Lower leg skin (tissue), 4 donors: ENCODE measurements around the gene TMEM135. TPM values are rescaled to one million over a fixed set of nuclear protein-coding genes. Genes with fewer than 3 reads are reported as not detected.

ENCODE experiments used
- DNase-seq, 2 donors: peaks; one replicate each; pipeline ENCODE4 v3.0.0-alpha.2; 2019; ENCODE audit warnings: low spot score in 2 of 2
- H3K4me3 ChIP-seq: fragments of 200-600 bp; sonication (generic); 2 replicates; pipeline ENCODE4 v1.5.1; 2017; ENCODE audit warnings: mild to moderate bottlenecking, low read depth; ENCODE audit not compliant: poor library complexity, severe bottlenecking
- POLR2A ChIP-seq, 2 donors: fragments of 450-650 bp; IDR thresholded peaks; one replicate each; pipeline ENCODE4 v1.6.1; 2016 to 2017; ENCODE audit warnings: antibody characterized with exemption in 2 of 2, mild to moderate bottlenecking in 1 of 2, moderate library complexity in 1 of 2
- WGBS, 2 donors: methylation state at CpG; one replicate each; pipeline ENCODE4 v1.1.5; 2018; 5-methylcytosine and 5-hydroxymethylcytosine counted together
- intact Hi-C: fragments of 100-400 bp; cut with DNase I; formaldehyde crosslinking; loops from one replicate; pipeline ENCODE4 v1.15.0; 2023; ENCODE audit warnings: low total_unique reads
- total RNA-seq, 4 donors: library from RNA; depleted of rRNA; stranded (reverse); fragments of >200 nt; gene quantifications; one replicate each; pipeline ENCODE4 v1.1.0, GENCODE V29; 2016
- TF ChIP-seq, protein P1 (sequence below), 3 donors: fragments of 450-650 bp; IDR thresholded peaks; one replicate each; pipeline ENCODE4 v1.5.1; 2016; ENCODE audit warnings: antibody characterized with exemption in 3 of 3, mild to moderate bottlenecking in 3 of 3, moderate library complexity in 2 of 3

The TMEM135 gene
- total RNA-seq, 4 donors from 2014 or later = 6.2 to 14.2 (median 10.3) TPM

DNA sequence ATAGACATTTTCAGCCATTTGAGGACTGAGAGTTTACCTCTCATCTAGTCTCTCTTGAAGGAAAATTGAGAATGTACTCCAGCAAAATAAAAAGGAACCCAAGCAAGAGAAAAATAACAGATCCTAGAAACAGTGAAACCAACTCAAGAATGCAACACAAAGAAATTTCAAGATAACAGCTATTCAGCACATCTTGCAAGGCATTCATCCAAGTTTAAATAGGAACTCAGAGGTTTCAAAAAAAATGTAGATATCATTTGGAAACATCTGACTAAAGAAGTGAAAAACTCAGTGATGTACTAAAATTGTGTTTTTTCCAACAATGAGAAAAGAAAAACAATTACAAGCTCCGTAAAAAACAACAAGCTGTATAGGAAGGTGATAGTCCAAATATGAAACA, 76.4 kb downstream of the TMEM135 start:
- intact Hi-C loops = no loop called here
- TF ChIP-seq POLR2A (IDR thresholded peaks at IDR 0.05) = no peak
- TF ChIP-seq, protein P1, sequence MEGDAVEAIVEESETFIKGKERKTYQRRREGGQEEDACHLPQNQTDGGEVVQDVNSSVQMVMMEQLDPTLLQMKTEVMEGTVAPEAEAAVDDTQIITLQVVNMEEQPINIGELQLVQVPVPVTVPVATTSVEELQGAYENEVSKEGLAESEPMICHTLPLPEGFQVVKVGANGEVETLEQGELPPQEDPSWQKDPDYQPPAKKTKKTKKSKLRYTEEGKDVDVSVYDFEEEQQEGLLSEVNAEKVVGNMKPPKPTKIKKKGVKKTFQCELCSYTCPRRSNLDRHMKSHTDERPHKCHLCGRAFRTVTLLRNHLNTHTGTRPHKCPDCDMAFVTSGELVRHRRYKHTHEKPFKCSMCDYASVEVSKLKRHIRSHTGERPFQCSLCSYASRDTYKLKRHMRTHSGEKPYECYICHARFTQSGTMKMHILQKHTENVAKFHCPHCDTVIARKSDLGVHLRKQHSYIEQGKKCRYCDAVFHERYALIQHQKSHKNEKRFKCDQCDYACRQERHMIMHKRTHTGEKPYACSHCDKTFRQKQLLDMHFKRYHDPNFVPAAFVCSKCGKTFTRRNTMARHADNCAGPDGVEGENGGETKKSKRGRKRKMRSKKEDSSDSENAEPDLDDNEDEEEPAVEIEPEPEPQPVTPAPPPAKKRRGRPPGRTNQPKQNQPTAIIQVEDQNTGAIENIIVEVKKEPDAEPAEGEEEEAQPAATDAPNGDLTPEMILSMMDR (IDR thresholded peaks at IDR 0.05) = no peak
- WGBS, 2 donors = 92 to 98% methylated on average over 1 of the region's 1 CpG
- DNase-seq = no peak
- no peak overlapping the region for H3K4me3 ChIP-seq

DNA sequence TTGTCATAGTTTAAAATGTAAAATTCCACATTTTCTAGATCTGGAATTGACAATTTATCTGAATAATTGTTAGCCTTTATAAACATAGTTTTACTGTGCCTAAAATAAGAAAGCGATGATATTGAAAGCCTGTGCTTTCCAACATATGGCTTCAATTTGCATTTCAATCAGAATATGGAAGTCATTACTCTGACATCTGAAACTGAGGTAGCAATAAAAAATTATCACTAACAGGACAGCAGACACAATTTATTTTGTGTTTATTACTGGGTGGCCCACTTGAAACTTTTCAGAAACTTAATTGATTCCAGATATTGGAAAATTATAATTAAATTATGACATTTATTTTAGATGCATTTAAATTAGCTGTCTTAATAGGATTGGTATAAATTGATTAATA, 78.5 kb downstream of the TMEM135 start:
- TF ChIP-seq POLR2A (IDR thresholded peaks at IDR 0.05) = no peak
- TF ChIP-seq, protein P1 (IDR thresholded peaks at IDR 0.05) = no peak
- WGBS, 2 donors = 62 to 66% methylated on average over 1 of the region's 1 CpG
- no peak for DNase-seq
- no peak overlapping the region for H3K4me3 ChIP-seq
- intact Hi-C loops = no loop called here

DNA sequence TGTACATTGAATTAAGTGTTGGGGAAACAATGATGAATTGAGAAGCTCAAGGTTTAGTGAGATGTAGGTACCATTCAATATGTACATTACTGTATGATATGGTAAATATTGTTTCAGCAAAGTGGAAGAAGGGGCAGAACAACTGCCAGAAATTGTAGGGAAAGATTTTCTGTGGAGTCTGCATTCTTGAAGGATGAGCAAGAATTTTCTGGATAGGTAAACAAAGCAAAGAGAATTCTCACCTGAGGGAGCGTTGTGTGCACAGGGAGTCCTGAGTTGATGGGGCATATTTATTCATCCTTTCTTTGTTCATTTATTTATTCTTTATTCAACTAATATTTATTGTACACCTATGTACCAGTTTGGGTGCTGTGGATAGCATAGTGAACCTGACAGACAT, 83.2 kb downstream of the TMEM135 start:
- intact Hi-C loops = no loop called here
- no peak for TF ChIP-seq POLR2A (IDR thresholded peaks at IDR 0.05)
- TF ChIP-seq, protein P1 (IDR thresholded peaks at IDR 0.05) = no peak
- DNase-seq = no peak
- 94 to 97% methylated on average over 1 of the region's 1 CpG for WGBS, 2 donors
- H3K4me3 ChIP-seq = no peak overlapping the region

DNA sequence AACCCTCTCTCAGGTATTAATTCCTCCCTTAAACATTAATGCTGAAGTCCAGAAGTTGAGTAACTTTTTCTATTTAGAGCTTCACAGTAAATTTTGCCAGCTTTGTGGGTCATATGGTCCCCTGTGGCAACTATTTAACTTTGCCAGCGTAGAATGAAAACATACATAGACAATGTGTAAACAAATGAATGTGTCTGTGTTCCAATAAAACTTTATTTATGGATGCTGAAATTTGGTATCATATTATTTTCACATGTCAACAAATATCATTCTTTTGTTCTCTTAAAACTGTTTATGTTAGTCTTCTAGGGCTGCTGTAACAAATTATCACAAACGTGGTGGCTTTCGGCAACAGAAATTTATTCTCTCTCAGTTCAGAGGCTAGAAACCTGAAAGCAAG, 85.1 kb downstream of the TMEM135 start:
- H3K4me3 ChIP-seq = no peak overlapping the region
- DNase-seq = no peak
- TF ChIP-seq, protein P1 (IDR thresholded peaks at IDR 0.05) = no peak
- TF ChIP-seq POLR2A (IDR thresholded peaks at IDR 0.05) = no peak
- intact Hi-C loops = no loop called here
- 91% methylated on average over 3 of the region's 3 CpGs for WGBS, 2 donors

DNA sequence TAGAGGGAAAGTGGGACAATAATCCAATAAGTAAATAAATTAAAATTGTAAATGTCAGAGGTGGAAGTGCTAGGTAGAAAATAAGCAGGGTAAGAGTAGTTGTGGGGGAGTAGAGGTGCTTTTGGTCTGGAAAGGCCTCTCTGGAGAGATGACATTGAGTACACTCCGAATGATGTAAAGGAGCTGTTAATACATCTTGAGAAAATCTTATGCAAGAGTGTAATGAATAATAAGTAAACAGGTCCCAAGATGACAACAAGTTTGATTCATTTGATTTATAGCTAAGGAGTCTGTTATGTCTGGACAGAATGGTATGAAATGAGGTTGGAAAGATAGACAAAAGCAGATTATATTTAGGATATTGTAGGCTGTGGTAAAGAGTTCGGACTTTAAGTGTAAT, 87.5 kb downstream of the TMEM135 start:
- no peak for DNase-seq
- WGBS, 2 donors = 86 to 88% methylated on average over 2 of the region's 2 CpGs
- TF ChIP-seq, protein P1 (IDR thresholded peaks at IDR 0.05) = no peak
- no peak for TF ChIP-seq POLR2A (IDR thresholded peaks at IDR 0.05)
- intact Hi-C loops = no loop called here
- H3K4me3 ChIP-seq = no peak overlapping the region

DNA sequence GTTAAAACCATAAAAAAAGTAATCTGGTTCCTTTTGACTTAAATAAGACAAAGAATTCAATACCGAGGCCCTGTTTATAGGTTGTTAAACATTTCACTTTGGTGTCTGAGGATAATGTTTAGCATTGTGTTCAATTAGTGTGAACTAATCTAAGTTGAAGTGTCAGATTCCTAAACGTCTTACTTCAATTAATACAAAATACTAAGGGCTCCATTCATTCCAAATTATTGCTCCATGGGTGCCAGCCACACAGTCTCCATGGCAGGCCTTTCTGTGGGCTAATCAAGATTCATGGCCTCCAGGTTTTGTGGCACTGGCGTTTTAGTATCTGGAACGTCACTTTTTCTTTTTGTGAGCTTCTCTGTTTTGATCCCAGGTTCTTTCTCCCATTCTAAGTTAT, 89.4 kb downstream of the TMEM135 start:
- intact Hi-C loops = no loop called here
- DNase-seq = no peak
- H3K4me3 ChIP-seq = no peak overlapping the region
- TF ChIP-seq, protein P1 (IDR thresholded peaks at IDR 0.05) = no peak
- no peak for TF ChIP-seq POLR2A (IDR thresholded peaks at IDR 0.05)
- 72% methylated on average over 4 of the region's 4 CpGs for WGBS, 2 donors
